GM23338 (cell line): ENCODE measurements around the gene FABP1.

Experiments
- CREB1 ChIP-seq: fragments of 250-450 bp; sonication (Bioruptor Pico); IDR thresholded peaks from 2 replicates; pipeline ENCODE4 v1.5.0; 2020; ENCODE audit warnings: low read depth, mild to moderate bottlenecking, moderate library complexity
- EZH2 ChIP-seq: fragments of 200-600 bp; sonication (generic); IDR thresholded peaks from one replicate; pipeline ENCODE4 v1.8.0; 2017; ENCODE audit warnings: antibody characterized with exemption, mild to moderate bottlenecking, low read depth; ENCODE audit not compliant: unreplicated experiment
- EZH2phosphoT487 ChIP-seq: fragments of 200-600 bp; sonication (generic); IDR thresholded peaks from one replicate; pipeline ENCODE4 v1.8.1; 2018; ENCODE audit warnings: antibody characterized with exemption; ENCODE audit not compliant: unreplicated experiment
- JUNB ChIP-seq: IDR thresholded peaks from one replicate; pipeline ENCODE4 v1.6.1; 2016; ENCODE audit warnings: antibody characterized with exemption; ENCODE audit not compliant: unreplicated experiment
- NANOG ChIP-seq: IDR thresholded peaks from 2 replicates; pipeline ENCODE4 v1.6.1; 2016; ENCODE audit warnings: antibody characterized with exemption, borderline replicate concordance
- POLR2AphosphoS5 ChIP-seq: IDR thresholded peaks from 2 replicates; pipeline ENCODE4 v1.6.1; 2016; ENCODE audit warnings: antibody characterized with exemption, low read depth
- STAT1 ChIP-seq: IDR thresholded peaks from one replicate; pipeline ENCODE4 v1.6.1; 2016; ENCODE audit warnings: antibody characterized with exemption; ENCODE audit not compliant: unreplicated experiment
- ZNF114 ChIP-seq: fragments of 250-450 bp; sonication (Bioruptor Pico); IDR thresholded peaks from 2 replicates; pipeline ENCODE4 v1.5.0; 2020; ENCODE audit warnings: mild to moderate bottlenecking, moderate library complexity
- ZNF331 ChIP-seq: fragments of 250-450 bp; sonication (Bioruptor Pico); IDR thresholded peaks from 2 replicates; pipeline ENCODE4 v1.5.0; 2020; ENCODE audit warnings: low read depth, mild to moderate bottlenecking, moderate library complexity
- TF ChIP-seq, protein P1 (sequence below), 2 experiments: fragments of 200-600 bp in 1 of 2; sonication (generic) in 1 of 2; conservative IDR thresholded peaks; 2 replicates each; pipeline versions ENCODE4 v1.5.1 to v1.6.1; 2016 to 2017; ENCODE audit warnings: antibody characterized with exemption in 2 of 2, low read depth in 2 of 2, mild to moderate bottlenecking in 2 of 2, moderate library complexity in 1 of 2
- TF ChIP-seq, protein P2 (sequence below): IDR thresholded peaks from 2 replicates; pipeline ENCODE4 v1.6.1; 2016; ENCODE audit warnings: antibody characterized with exemption
- TF ChIP-seq, protein P3 (sequence below): IDR thresholded peaks from one replicate; pipeline ENCODE4 v1.6.1; 2018; ENCODE audit warnings: antibody characterized with exemption; ENCODE audit not compliant: unreplicated experiment
- TF ChIP-seq, protein P4 (sequence below): fragments of 250-450 bp; sonication (Bioruptor Pico); IDR thresholded peaks from 2 replicates; pipeline ENCODE4 v1.5.0; 2020; ENCODE audit warnings: mild to moderate bottlenecking, moderate library complexity

DNA sequence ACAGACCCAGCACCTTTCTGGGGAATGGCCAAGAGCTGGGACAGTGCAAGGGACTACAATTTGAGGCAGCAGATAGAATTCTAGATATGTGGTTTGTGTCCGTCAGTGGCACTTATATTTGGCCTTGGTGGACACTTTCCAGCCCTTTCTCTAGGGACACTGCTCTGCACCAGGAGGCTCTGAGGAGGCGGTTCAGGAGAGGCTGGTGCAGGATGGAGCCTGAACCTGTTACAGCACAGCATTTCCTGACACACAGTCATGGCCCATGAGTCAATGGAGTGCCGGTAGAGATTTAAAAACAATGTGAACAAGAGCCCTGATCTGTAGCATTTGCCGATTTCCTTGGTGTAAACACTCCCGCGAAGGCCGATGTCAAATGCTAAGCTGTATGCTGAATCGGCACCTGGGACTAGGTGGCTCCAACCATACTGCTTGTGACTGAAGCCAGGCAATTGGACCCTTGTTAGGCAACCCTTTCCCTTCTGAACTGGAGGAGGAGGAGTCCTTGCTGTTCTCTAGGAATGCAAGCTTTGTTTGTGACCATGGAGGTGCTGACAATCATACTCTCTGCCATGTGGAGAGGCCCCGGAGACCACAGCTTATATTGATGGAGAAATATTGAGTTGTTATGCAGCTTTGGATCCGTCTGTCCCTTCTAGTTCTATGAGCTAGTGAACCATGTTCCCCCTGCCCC is 11.9 kb downstream of the FABP1 start:
- TF ChIP-seq, protein P1, sequence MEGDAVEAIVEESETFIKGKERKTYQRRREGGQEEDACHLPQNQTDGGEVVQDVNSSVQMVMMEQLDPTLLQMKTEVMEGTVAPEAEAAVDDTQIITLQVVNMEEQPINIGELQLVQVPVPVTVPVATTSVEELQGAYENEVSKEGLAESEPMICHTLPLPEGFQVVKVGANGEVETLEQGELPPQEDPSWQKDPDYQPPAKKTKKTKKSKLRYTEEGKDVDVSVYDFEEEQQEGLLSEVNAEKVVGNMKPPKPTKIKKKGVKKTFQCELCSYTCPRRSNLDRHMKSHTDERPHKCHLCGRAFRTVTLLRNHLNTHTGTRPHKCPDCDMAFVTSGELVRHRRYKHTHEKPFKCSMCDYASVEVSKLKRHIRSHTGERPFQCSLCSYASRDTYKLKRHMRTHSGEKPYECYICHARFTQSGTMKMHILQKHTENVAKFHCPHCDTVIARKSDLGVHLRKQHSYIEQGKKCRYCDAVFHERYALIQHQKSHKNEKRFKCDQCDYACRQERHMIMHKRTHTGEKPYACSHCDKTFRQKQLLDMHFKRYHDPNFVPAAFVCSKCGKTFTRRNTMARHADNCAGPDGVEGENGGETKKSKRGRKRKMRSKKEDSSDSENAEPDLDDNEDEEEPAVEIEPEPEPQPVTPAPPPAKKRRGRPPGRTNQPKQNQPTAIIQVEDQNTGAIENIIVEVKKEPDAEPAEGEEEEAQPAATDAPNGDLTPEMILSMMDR (conservative IDR thresholded peaks at IDR 0.05; ENCODE audit: low read depth in 2 of 2) = no peak
- TF ChIP-seq, protein P2, sequence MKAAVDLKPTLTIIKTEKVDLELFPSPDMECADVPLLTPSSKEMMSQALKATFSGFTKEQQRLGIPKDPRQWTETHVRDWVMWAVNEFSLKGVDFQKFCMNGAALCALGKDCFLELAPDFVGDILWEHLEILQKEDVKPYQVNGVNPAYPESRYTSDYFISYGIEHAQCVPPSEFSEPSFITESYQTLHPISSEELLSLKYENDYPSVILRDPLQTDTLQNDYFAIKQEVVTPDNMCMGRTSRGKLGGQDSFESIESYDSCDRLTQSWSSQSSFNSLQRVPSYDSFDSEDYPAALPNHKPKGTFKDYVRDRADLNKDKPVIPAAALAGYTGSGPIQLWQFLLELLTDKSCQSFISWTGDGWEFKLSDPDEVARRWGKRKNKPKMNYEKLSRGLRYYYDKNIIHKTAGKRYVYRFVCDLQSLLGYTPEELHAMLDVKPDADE = no peak
- TF ChIP-seq POLR2AphosphoS5 (no peak), EZH2 (no peak), EZH2phosphoT487 (no peak), CREB1 (CRISPR knock-in tag) (no peak), STAT1 (no peak), JUNB (no peak), ZNF114 (CRISPR knock-in tag) (no peak), ZNF331 (CRISPR knock-in tag) (no peak), NANOG (no peak)
- TF ChIP-seq, protein P3, sequence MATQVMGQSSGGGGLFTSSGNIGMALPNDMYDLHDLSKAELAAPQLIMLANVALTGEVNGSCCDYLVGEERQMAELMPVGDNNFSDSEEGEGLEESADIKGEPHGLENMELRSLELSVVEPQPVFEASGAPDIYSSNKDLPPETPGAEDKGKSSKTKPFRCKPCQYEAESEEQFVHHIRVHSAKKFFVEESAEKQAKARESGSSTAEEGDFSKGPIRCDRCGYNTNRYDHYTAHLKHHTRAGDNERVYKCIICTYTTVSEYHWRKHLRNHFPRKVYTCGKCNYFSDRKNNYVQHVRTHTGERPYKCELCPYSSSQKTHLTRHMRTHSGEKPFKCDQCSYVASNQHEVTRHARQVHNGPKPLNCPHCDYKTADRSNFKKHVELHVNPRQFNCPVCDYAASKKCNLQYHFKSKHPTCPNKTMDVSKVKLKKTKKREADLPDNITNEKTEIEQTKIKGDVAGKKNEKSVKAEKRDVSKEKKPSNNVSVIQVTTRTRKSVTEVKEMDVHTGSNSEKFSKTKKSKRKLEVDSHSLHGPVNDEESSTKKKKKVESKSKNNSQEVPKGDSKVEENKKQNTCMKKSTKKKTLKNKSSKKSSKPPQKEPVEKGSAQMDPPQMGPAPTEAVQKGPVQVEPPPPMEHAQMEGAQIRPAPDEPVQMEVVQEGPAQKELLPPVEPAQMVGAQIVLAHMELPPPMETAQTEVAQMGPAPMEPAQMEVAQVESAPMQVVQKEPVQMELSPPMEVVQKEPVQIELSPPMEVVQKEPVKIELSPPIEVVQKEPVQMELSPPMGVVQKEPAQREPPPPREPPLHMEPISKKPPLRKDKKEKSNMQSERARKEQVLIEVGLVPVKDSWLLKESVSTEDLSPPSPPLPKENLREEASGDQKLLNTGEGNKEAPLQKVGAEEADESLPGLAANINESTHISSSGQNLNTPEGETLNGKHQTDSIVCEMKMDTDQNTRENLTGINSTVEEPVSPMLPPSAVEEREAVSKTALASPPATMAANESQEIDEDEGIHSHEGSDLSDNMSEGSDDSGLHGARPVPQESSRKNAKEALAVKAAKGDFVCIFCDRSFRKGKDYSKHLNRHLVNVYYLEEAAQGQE = no peak
- TF ChIP-seq, protein P4, sequence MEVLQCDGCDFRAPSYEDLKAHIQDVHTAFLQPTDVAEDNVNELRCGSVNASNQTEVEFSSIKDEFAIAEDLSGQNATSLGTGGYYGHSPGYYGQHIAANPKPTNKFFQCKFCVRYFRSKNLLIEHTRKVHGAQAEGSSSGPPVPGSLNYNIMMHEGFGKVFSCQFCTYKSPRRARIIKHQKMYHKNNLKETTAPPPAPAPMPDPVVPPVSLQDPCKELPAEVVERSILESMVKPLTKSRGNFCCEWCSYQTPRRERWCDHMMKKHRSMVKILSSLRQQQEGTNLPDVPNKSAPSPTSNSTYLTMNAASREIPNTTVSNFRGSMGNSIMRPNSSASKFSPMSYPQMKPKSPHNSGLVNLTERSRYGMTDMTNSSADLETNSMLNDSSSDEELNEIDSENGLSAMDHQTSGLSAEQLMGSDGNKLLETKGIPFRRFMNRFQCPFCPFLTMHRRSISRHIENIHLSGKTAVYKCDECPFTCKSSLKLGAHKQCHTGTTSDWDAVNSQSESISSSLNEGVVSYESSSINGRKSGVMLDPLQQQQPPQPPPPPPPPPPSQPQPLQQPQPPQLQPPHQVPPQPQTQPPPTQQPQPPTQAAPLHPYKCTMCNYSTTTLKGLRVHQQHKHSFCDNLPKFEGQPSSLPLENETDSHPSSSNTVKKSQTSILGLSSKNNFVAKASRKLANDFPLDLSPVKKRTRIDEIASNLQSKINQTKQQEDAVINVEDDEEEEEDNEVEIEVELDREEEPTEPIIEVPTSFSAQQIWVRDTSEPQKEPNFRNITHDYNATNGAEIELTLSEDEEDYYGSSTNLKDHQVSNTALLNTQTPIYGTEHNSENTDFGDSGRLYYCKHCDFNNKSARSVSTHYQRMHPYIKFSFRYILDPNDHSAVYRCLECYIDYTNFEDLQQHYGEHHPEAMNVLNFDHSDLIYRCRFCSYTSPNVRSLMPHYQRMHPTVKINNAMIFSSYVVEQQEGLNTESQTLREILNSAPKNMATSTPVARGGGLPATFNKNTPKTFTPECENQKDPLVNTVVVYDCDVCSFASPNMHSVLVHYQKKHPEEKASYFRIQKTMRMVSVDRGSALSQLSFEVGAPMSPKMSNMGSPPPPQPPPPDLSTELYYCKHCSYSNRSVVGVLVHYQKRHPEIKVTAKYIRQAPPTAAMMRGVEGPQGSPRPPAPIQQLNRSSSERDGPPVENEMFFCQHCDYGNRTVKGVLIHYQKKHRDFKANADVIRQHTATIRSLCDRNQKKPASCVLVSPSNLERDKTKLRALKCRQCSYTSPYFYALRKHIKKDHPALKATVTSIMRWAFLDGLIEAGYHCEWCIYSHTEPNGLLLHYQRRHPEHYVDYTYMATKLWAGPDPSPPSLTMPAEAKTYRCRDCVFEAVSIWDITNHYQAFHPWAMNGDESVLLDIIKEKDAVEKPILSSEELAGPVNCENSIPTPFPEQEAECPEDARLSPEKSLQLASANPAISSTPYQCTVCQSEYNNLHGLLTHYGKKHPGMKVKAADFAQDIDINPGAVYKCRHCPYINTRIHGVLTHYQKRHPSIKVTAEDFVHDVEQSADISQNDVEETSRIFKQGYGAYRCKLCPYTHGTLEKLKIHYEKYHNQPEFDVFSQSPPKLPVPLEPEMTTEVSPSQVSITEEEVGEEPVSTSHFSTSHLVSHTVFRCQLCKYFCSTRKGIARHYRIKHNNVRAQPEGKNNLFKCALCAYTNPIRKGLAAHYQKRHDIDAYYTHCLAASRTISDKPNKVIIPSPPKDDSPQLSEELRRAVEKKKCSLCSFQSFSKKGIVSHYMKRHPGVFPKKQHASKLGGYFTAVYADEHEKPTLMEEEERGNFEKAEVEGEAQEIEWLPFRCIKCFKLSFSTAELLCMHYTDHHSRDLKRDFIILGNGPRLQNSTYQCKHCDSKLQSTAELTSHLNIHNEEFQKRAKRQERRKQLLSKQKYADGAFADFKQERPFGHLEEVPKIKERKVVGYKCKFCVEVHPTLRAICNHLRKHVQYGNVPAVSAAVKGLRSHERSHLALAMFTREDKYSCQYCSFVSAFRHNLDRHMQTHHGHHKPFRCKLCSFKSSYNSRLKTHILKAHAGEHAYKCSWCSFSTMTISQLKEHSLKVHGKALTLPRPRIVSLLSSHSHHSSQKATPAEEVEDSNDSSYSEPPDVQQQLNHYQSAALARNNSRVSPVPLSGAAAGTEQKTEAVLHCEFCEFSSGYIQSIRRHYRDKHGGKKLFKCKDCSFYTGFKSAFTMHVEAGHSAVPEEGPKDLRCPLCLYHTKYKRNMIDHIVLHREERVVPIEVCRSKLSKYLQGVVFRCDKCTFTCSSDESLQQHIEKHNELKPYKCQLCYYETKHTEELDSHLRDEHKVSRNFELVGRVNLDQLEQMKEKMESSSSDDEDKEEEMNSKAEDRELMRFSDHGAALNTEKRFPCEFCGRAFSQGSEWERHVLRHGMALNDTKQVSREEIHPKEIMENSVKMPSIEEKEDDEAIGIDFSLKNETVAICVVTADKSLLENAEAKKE (CRISPR knock-in tag) = no peak
